Trophoblast cell (in vitro differentiated cells and primary cell): ENCODE data around the gene RAB27A.

Experiments
- DNase-seq, 2 donors: peaks; one replicate each; pipeline ENCODE4 v3.0.0-alpha.2; 2016
- H2AFZ ChIP-seq: 2 replicates; pipeline ENCODE4 v1.6.1; 2013; ENCODE audit warnings: low read length, moderate library complexity, mild to moderate bottlenecking; ENCODE audit not compliant: insufficient read depth, poor library complexity
- H2AK5ac ChIP-seq: 2 replicates; pipeline ENCODE4 v1.6.1; 2013; ENCODE audit warnings: mild to moderate bottlenecking, low read length
- H2BK120ac ChIP-seq: 2 replicates; pipeline ENCODE4 v1.6.1; 2013; ENCODE audit warnings: low read length, mild to moderate bottlenecking, moderate library complexity; ENCODE audit not compliant: insufficient read depth, poor library complexity
- H2BK12ac ChIP-seq: 2 replicates; pipeline ENCODE4 v1.6.1; 2013; ENCODE audit warnings: mild to moderate bottlenecking, low read length, moderate library complexity
- H2BK5ac ChIP-seq: 2 replicates; pipeline ENCODE4 v1.6.1; 2013; ENCODE audit warnings: low read length, low read depth, moderate library complexity, mild to moderate bottlenecking; ENCODE audit not compliant: poor library complexity
- H3K14ac ChIP-seq: 2 replicates; pipeline ENCODE4 v1.6.1; 2013; ENCODE audit warnings: mild to moderate bottlenecking, low read length
- H3K18ac ChIP-seq: 2 replicates; pipeline ENCODE4 v1.6.1; 2013; ENCODE audit warnings: mild to moderate bottlenecking, low read length
- H3K23ac ChIP-seq: 2 replicates; pipeline ENCODE4 v1.6.1; 2013; ENCODE audit warnings: low read length
- H3K27ac ChIP-seq: 2 replicates; pipeline ENCODE4 v1.5.1; 2013; ENCODE audit warnings: low read depth, mild to moderate bottlenecking, inconsistent platforms, low read length, moderate library complexity
- H3K27me3 ChIP-seq: 2 replicates; pipeline ENCODE4 v1.6.1; 2013; ENCODE audit warnings: inconsistent platforms, mild to moderate bottlenecking, low read length, moderate library complexity; ENCODE audit not compliant: insufficient read depth
- H3K36me3 ChIP-seq, 2 experiments: 1 replicate in 1 of 2; 2 replicates in 1 of 2; pipeline ENCODE4 v1.6.1; 2013; ENCODE audit warnings: low read length in 2 of 2, mild to moderate bottlenecking in 2 of 2, moderate library complexity in 1 of 2; ENCODE audit not compliant: insufficient read depth in 2 of 2, control insufficient read depth in 1 of 2
- H3K4ac ChIP-seq: 2 replicates; pipeline ENCODE4 v1.6.1; 2013; ENCODE audit warnings: low read depth, mild to moderate bottlenecking, low read length, moderate library complexity
- H3K4me1 ChIP-seq, 2 experiments: 1 replicate in 1 of 2; 2 replicates in 1 of 2; pipeline ENCODE4 v1.6.1; 2013; ENCODE audit warnings: low read length in 2 of 2, mild to moderate bottlenecking in 2 of 2, moderate library complexity in 1 of 2; ENCODE audit not compliant: insufficient read depth in 2 of 2, control insufficient read depth in 1 of 2
- H3K4me2 ChIP-seq: 2 replicates; pipeline ENCODE4 v1.6.1; 2013; ENCODE audit warnings: inconsistent platforms, mild to moderate bottlenecking, low read length, moderate library complexity
- H3K4me3 ChIP-seq: 2 replicates; pipeline ENCODE4 v1.5.1; 2013; ENCODE audit warnings: mild to moderate bottlenecking, low read depth, low read length, inconsistent platforms
- H3K79me1 ChIP-seq: one replicate; pipeline ENCODE4 v1.6.1; 2013; ENCODE audit warnings: low read length
- H3K79me2 ChIP-seq: 2 replicates; pipeline ENCODE4 v1.6.1; 2013; ENCODE audit warnings: low read length, mild to moderate bottlenecking; ENCODE audit not compliant: control insufficient read depth, insufficient read depth, poor library complexity
- H3K9ac ChIP-seq: 2 replicates; pipeline ENCODE4 v1.6.1; 2013; ENCODE audit warnings: mild to moderate bottlenecking, low read length
- H3K9me3 ChIP-seq: 2 replicates; pipeline ENCODE4 v1.6.1; 2013; ENCODE audit warnings: low read depth, mild to moderate bottlenecking, control low read depth, inconsistent platforms, low read length; ENCODE audit not compliant: insufficient read depth
- H4K12ac ChIP-seq: 2 replicates; pipeline ENCODE4 v1.6.1; 2013; ENCODE audit warnings: low read depth, mild to moderate bottlenecking, low read length, moderate library complexity
- H4K8ac ChIP-seq: 2 replicates; pipeline ENCODE4 v1.6.1; 2013; ENCODE audit warnings: low read depth, mild to moderate bottlenecking, low read length, moderate library complexity
- H4K91ac ChIP-seq: one replicate; pipeline ENCODE4 v1.6.1; 2013; ENCODE audit warnings: low read depth, mild to moderate bottlenecking, low read length, moderate library complexity
- WGBS: extraction: QIAGEN DNeasy Blood & Tissue Kit; methylation state at CpG from one replicate; pipeline ENCODE4 v1.1.7; 2013; ENCODE audit warnings: missing lambda C conversion rate; ENCODE audit not compliant: insufficient read length, insufficient coverage; ENCODE audit errors: extremely low coverage; 5-methylcytosine and 5-hydroxymethylcytosine counted together

RAB27A gene

DNA sequence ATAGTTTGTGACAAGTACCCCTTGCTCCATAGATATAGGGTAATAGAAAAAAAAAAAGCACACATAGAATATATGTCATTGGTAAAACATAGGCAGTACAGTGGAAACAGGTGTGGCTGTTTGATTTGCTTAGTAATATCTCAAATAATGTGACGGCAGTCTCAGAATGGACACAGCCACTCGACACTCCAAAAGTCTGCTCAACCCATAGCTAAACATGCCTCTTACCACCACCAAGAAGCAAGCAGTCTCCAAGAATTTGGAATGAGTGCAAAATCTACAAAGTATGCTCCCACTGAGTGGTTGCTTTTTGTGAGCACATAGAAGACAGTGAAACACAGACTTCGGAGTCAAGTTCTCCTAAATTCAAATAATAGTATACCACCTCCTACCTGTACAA lies 43.0 kb downstream of the RAB27A start:
- no peak overlapping the region for H2AK5ac ChIP-seq

DNA sequence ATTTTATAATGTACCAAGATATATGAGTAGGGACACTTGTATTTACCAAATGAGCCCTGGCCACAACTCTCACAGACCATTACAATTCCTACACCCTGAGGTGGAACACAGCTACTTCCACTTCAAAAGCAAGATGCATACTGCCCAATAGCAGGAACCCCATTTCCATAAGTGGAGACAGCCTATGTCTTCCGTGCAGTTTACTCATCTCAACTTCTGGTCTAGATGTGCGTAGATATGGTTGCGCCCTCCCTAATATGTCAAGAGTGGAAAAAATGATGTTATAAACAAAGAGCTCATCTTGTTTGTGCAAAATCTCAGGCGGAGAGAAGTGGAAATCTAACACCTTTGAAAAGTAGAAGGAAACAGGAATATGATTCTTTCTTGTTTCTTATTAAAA lies 44.6 kb downstream of the RAB27A start:
- Histone ChIP-seq H3K23ac (no peak overlapping the region), H3K4ac (no peak overlapping the region), H3K14ac (no peak overlapping the region), H2BK120ac (no peak overlapping the region), H2AFZ (no peak overlapping the region), H3K36me3 (no peaks in the 10 kb centered on the region), H4K12ac (no peak overlapping the region), H3K4me2 (no peak overlapping the region), H3K18ac (no peak overlapping the region), H3K79me2 (no peaks in the 10 kb centered on the region), H3K9ac (no peak overlapping the region), H3K4me1 (peaks cover 0 to 3% of the 10 kb centered on the region in 2 experiments), H2AK5ac (no peak overlapping the region), H2BK5ac (no peak overlapping the region), H3K27me3 (no peaks in the 10 kb centered on the region), H3K27ac (no peak overlapping the region), H3K79me1 (no peaks in the 10 kb centered on the region), H2BK12ac (no peak overlapping the region), H3K4me3 (no peak overlapping the region), H3K9me3 (no peaks in the 10 kb centered on the region), H4K91ac (no peak overlapping the region), H4K8ac (no peak overlapping the region)
- no peak for DNase-seq
- no CpG with 5 or more reads among the region's 4 CpGs for WGBS

More for the DNA sequence above, 43.0 kb downstream of the RAB27A start:
- Histone ChIP-seq H3K14ac (no peak overlapping the region), H4K12ac (no peak overlapping the region), H3K4me3 (no peak overlapping the region), H3K23ac (no peak overlapping the region), H4K91ac (no peak overlapping the region), H2BK12ac (no peak overlapping the region), H3K36me3 (no peaks in the 10 kb centered on the region), H3K79me1 (no peaks in the 10 kb centered on the region), H2BK5ac (no peak overlapping the region), H3K27ac (no peak overlapping the region), H4K8ac (no peak overlapping the region), H3K9me3 (no peaks in the 10 kb centered on the region), H2AFZ (no peak overlapping the region), H3K4me1 (peaks cover 0 to 3% of the 10 kb centered on the region in 2 experiments), H3K27me3 (no peaks in the 10 kb centered on the region), H2BK120ac (no peak overlapping the region), H3K4ac (no peak overlapping the region), H3K18ac (no peak overlapping the region), H3K4me2 (no peak overlapping the region), H3K9ac (no peak overlapping the region), H3K79me2 (no peaks in the 10 kb centered on the region)
- DNase-seq = no peak
- no CpG with 5 or more reads among the region's 3 CpGs for WGBS

DNA sequence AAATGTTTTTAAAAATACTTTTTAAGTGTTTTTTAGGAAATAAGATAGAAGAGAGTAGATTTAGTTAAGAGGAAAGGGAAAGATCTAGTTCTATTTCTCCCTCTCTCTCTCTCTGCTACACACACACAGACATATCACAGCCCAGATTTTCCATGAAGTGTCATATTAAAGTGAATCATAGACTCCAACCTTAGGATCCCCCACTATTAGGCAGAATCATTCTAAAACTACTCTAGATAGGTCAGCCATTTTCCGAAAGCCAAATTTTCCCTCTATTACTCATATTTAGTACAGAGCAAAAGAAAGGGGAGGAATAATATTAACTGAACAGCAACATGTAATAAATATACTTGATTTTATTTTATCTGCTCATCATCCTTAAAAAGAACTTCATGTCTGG lies 47.7 kb downstream of the RAB27A start:
- H3K36me3 ChIP-seq = no peaks in the 10 kb centered on the region
- DNase-seq = no peak
- H3K79me2 ChIP-seq = no peaks in the 10 kb centered on the region
- H3K4me3 ChIP-seq = no peak overlapping the region
- H3K18ac ChIP-seq = no peak overlapping the region
- WGBS = no CpG with 5 or more reads among the region's 1 CpG
- no peak overlapping the region for H3K14ac ChIP-seq
- H3K9ac ChIP-seq = no peak overlapping the region
- no peak overlapping the region for H4K12ac ChIP-seq
- no peak overlapping the region for H4K91ac ChIP-seq
- H2AFZ ChIP-seq = no peak overlapping the region
- H2BK12ac ChIP-seq = no peak overlapping the region
- no peak overlapping the region for H3K4ac ChIP-seq
- H3K79me1 ChIP-seq = no peaks in the 10 kb centered on the region
- H3K23ac ChIP-seq = no peak overlapping the region
- no peak overlapping the region for H2AK5ac ChIP-seq
- no peaks in the 10 kb centered on the region for H3K9me3 ChIP-seq
- no peaks in the 10 kb centered on the region for H3K4me1 ChIP-seq
- no peak overlapping the region for H2BK120ac ChIP-seq
- H2BK5ac ChIP-seq = no peak overlapping the region
- H3K4me2 ChIP-seq = no peak overlapping the region
- H3K27me3 ChIP-seq = no peaks in the 10 kb centered on the region
- no peak overlapping the region for H3K27ac ChIP-seq
- H4K8ac ChIP-seq = no peak overlapping the region

DNA sequence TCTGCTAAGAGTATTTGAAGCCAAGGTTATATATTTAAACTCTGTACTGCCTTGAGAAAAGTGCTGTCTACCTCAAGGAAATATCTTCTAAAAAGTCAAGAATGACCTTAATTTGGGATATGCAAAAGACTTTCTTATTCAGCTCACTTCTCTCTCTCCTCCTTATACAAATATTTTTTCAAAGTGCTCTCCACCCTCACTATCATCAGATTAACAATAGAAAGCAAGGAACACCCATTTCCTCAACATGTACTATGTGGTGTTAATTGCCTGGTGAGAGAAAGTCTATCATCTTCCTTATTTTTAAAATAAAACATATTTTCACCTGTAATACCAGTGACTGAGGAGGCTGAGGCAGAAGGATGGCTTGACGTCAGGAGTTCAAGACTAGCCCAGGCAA lies 48.4 kb downstream of the RAB27A start:
- H3K14ac ChIP-seq = no peak overlapping the region
- no peak overlapping the region for H3K23ac ChIP-seq
- no peaks in the 10 kb centered on the region for H3K4me1 ChIP-seq
- H3K18ac ChIP-seq = no peak overlapping the region
- no peak overlapping the region for H4K12ac ChIP-seq
- no peak overlapping the region for H2AK5ac ChIP-seq
- WGBS = no CpG with 5 or more reads among the region's 1 CpG
- no peaks in the 10 kb centered on the region for H3K36me3 ChIP-seq
- no peak overlapping the region for H3K9ac ChIP-seq
- no peak overlapping the region for H2AFZ ChIP-seq
- no peak overlapping the region for H3K4me3 ChIP-seq
- no peak overlapping the region for H3K27ac ChIP-seq
- no peaks in the 10 kb centered on the region for H3K9me3 ChIP-seq
- H4K91ac ChIP-seq = no peak overlapping the region
- H4K8ac ChIP-seq = no peak overlapping the region
- no peak overlapping the region for H3K4ac ChIP-seq
- no peaks in the 10 kb centered on the region for H3K79me2 ChIP-seq
- H2BK120ac ChIP-seq = no peak overlapping the region
- no peak overlapping the region for H2BK5ac ChIP-seq
- H3K79me1 ChIP-seq = no peaks in the 10 kb centered on the region
- H2BK12ac ChIP-seq = no peak overlapping the region
- no peaks in the 10 kb centered on the region for H3K27me3 ChIP-seq
- no peak overlapping the region for H3K4me2 ChIP-seq
- DNase-seq = no peak
